SU-DHL-6 (cell line): ENCODE data around the gene AKIRIN1.

Source experiments
- EZH2phosphoT487 ChIP-seq: fragments of 200-600 bp; sonication (generic), shearing (Covaris generic); conservative IDR thresholded peaks from 2 replicates; pipeline ENCODE4 v1.6.1; 2018; ENCODE audit warnings: mild to moderate bottlenecking, antibody characterized with exemption, low read length, moderate library complexity, mixed read lengths
- TF ChIP-seq, protein P1 (sequence below): fragments of 200-600 bp; sonication (generic); IDR thresholded peaks from one replicate; pipeline ENCODE4 v1.5.1; 2017; ENCODE audit warnings: antibody characterized with exemption, mild to moderate bottlenecking, low read length, moderate library complexity; ENCODE audit not compliant: insufficient read depth, poor library complexity, severe bottlenecking

DNA sequence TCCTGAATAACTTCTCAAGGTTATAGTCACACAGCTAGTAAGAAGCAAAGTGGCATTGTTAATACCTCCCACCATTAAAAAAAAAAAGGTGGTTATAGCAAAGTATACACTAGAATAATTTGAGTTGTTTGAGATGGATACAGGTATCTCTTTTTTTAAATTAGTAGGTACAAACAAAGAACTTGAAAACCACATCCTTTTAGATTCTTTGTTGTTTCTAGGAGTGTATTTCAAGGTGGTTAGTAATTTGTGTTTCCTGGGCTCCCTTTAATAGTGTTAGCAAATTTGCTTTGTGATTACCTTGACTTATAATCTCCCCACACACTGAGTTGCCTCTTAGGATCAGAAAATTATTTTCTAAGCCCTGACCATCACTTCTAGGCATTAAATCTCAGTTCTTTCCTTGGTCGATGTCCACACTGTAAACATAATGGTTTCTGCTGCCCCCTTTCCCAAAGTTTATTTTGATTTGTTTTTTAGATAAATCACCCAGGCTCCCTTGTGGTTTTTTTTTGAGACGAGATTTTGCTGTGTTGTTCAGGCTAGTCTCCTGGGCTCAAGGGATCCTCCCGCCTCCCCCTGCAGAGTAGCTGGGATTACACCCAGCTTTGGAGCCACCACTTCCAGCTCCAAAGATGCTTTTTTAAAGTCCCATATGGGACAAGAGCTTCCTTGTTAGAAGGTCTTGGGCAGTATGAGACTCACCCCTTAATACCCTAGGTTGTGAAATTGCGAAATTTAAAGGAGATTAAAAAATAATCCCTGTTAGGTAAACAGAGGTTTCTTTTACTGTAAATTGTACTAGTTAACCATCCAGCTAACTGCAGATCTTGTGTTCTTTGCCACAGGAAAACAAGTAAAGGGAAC, 6.2 kb downstream of the AKIRIN1 start:
- TF ChIP-seq, protein P1, sequence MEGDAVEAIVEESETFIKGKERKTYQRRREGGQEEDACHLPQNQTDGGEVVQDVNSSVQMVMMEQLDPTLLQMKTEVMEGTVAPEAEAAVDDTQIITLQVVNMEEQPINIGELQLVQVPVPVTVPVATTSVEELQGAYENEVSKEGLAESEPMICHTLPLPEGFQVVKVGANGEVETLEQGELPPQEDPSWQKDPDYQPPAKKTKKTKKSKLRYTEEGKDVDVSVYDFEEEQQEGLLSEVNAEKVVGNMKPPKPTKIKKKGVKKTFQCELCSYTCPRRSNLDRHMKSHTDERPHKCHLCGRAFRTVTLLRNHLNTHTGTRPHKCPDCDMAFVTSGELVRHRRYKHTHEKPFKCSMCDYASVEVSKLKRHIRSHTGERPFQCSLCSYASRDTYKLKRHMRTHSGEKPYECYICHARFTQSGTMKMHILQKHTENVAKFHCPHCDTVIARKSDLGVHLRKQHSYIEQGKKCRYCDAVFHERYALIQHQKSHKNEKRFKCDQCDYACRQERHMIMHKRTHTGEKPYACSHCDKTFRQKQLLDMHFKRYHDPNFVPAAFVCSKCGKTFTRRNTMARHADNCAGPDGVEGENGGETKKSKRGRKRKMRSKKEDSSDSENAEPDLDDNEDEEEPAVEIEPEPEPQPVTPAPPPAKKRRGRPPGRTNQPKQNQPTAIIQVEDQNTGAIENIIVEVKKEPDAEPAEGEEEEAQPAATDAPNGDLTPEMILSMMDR = no peak
- no peak for TF ChIP-seq EZH2phosphoT487
